Ovary (tissue), 9 donors: ENCODE data around the gene FGFBP2. TPM values are rescaled to one million over a fixed set of nuclear protein-coding genes. Genes with fewer than 3 reads are reported as not detected.

Source experiments
- DNase-seq, 5 donors: peaks; one replicate each; pipeline ENCODE4 v3.0.0-alpha.2; 2019 to 2020
- H3K27ac ChIP-seq, 2 donors: fragments of 200-600 bp; one replicate each; pipeline versions ENCODE4 v1.5.1 to v1.8.0; 2019 to 2022
- H3K27me3 ChIP-seq: fragments of 200-600 bp; one replicate; pipeline ENCODE4 v1.8.0; 2022
- H3K36me3 ChIP-seq: fragments of 200-600 bp; sonication (generic); one replicate; pipeline ENCODE4 v1.5.1; 2019
- H3K4me1 ChIP-seq: one replicate; pipeline ENCODE4 v1.8.1; 2013; ENCODE audit warnings: mild to moderate bottlenecking, moderate library complexity; ENCODE audit not compliant: insufficient read depth
- H3K4me3 ChIP-seq: fragments of 200-600 bp; sonication (generic); one replicate; pipeline ENCODE4 v1.5.1; 2017
- H3K9me3 ChIP-seq, 2 donors: fragments of 200-600 bp in 1 of 2; sonication (generic) in 1 of 2; one replicate each; pipeline versions ENCODE4 v1.5.1 to v1.8.1; 2013 to 2019; ENCODE audit warnings: mild to moderate bottlenecking in 1 of 2, moderate library complexity in 1 of 2
- CTCF ChIP-seq, 3 donors: fragments of 450-650 bp in 2 of 3; fragments of 200-600 bp in 1 of 3; IDR thresholded peaks; one replicate each; pipeline versions ENCODE4 v1.5.1 to v1.8.0; 2016 to 2022; ENCODE audit warnings: antibody characterized with exemption in 3 of 3, mild to moderate bottlenecking in 1 of 3
- EP300 ChIP-seq: sonication (generic); formaldehyde crosslinking; IDR thresholded peaks from one replicate; pipeline ENCODE4 v1.6.1; 2017; ENCODE audit warnings: antibody characterized with exemption
- POLR2A ChIP-seq: fragments of 450-650 bp; IDR thresholded peaks from one replicate; pipeline ENCODE4 v1.6.1; 2017; ENCODE audit warnings: antibody characterized with exemption, mild to moderate bottlenecking, moderate library complexity
- WGBS, 3 donors: extraction: QIAGEN DNeasy Blood & Tissue Kit in 1 of 3; methylation state at CpG; one replicate each; pipeline versions ENCODE4 v1.1.5 to v1.1.7; 2013 to 2017; 5-methylcytosine and 5-hydroxymethylcytosine counted together
- intact Hi-C, 4 donors: fragments of 100-400 bp; cut with DNase I; formaldehyde crosslinking; loops; one replicate each; pipeline versions ENCODE4 v1.11.0 to v1.15.1; 2022 to 2023
- polyA plus RNA-seq, 2 donors: library from polyadenylated mRNA; stranded (reverse); fragments of 200-250 nt in 1 of 2; fragments of 350-450 nt in 1 of 2; fragmentation: Illumina TruSeq in 1 of 2; extraction: RNeasy Lipid Tissue Mini Kit (QIAGEN cat#74804) in 1 of 2; gene quantifications; one replicate each; pipeline ENCODE4 v1.2.3, GENCODE V29; 2013 to 2014
- total RNA-seq, 7 donors: library from RNA; depleted of rRNA in 2 of 7; stranded (reverse); fragments of >200 nt in 2 of 7; fragmentation: NEBNext Ultra II Directional in 3 of 7; extraction: Animal tissue kit (Norgen Biotek cat#: 25700) in 3 of 7; gene quantifications; one replicate each; pipeline versions ENCODE4 v1.1.0 to v1.2.4, GENCODE V29; 2016 to 2023
- donor health status: DM: no; HTN: no; CAD: no; lungs with moderate emphysema.
- donor health status: DM: no; HTN: no; CAD: no.
- donor health status: Bipolar disorder and iron deficiency.
- donor health status: DM: yes; HTN: yes; CAD: no.
- donor health status: DM: no; HTN: no; CAD: no.
- donor health status: DM: yes; HTN: yes; CAD: no.

FGFBP2 gene
- total and polyA plus RNA-seq, 9 donors = 0.20 to 2.2 (median 1.0) TPM; not detected in 3

- no peaks in the 10 kb centered on the region for H3K27me3 ChIP-seq
- no peaks in the 10 kb centered on the region for H3K4me1 ChIP-seq
- no peak overlapping the region for H3K4me3 ChIP-seq
- intact Hi-C loops = no loop called here
- H3K27ac ChIP-seq = no peak overlapping the region
- no peak for DNase-seq
- no peaks in the 10 kb centered on the region for H3K36me3 ChIP-seq
- TF ChIP-seq EP300 (no peak), CTCF (IDR thresholded peaks at IDR 0.05) (no peak), POLR2A (no peak)
- no peaks in the 10 kb centered on the region for H3K9me3 ChIP-seq
- 67 to 76% (median 68%) methylated on average over 4 of the region's 4 CpGs for WGBS, 3 donors
These were observed 33.8 kb upstream of the FGFBP2 start for GRCh38 chr4:15996773-15997172.

- H3K36me3 ChIP-seq = no peaks in the 10 kb centered on the region
- no peaks in the 10 kb centered on the region for H3K27me3 ChIP-seq
- WGBS, 3 donors = 91 to 94% (median 93%) methylated on average over 3 of the region's 3 CpGs
- no peak overlapping the region for H3K27ac ChIP-seq
- no peak for DNase-seq
- H3K4me3 ChIP-seq = no peak overlapping the region
- no peaks in the 10 kb centered on the region for H3K4me1 ChIP-seq
- no peaks in the 10 kb centered on the region for H3K9me3 ChIP-seq
- TF ChIP-seq POLR2A (no peak), EP300 (no peak), CTCF (IDR thresholded peaks at IDR 0.05) (no peak)
- intact Hi-C loops = no loop called here
These were observed 32.9 kb upstream of the FGFBP2 start for GRCh38 chr4:15995826-15996225.

- no peaks in the 10 kb centered on the region for H3K36me3 ChIP-seq
- H3K27me3 ChIP-seq = no peaks in the 10 kb centered on the region
- H3K4me3 ChIP-seq = no peak overlapping the region
- no peak for DNase-seq
- 73 to 81% (median 80%) methylated on average over 2 of the region's 2 CpGs for WGBS, 3 donors
- no peaks in the 10 kb centered on the region for H3K4me1 ChIP-seq
- no peak overlapping the region for H3K27ac ChIP-seq
- no peak for TF ChIP-seq EP300
- TF ChIP-seq POLR2A = no peak
- no peak for TF ChIP-seq CTCF (IDR thresholded peaks at IDR 0.05)
- intact Hi-C loops = no loop called here
- H3K9me3 ChIP-seq = no peaks in the 10 kb centered on the region
These were observed 29.2 kb upstream of the FGFBP2 start for GRCh38 chr4:15992167-15992485.

- no peak for TF ChIP-seq CTCF (IDR thresholded peaks at IDR 0.05)
- no peak for TF ChIP-seq POLR2A
- TF ChIP-seq EP300 = no peak
- no peaks in the 10 kb centered on the region for H3K9me3 ChIP-seq
- no peak overlapping the region for H3K4me3 ChIP-seq
- H3K4me1 ChIP-seq = no peaks in the 10 kb centered on the region
- no peaks in the 10 kb centered on the region for H3K27me3 ChIP-seq
- intact Hi-C loops = no loop called here
- 76 to 88% (median 79%) methylated on average over 12 of the region's 12 CpGs for WGBS, 3 donors
- H3K36me3 ChIP-seq = no peaks in the 10 kb centered on the region
- DNase-seq = no peak
- H3K27ac ChIP-seq = no peak overlapping the region
These were observed 27.8 kb upstream of the FGFBP2 start for GRCh38 chr4:15990570-15991285.
